ENCODE results near the gene TCEA3. TPM values are rescaled to one million over a fixed set of nuclear protein-coding genes. Genes with fewer than 3 reads are reported as not detected.
"Not testable (repeated sequence)": the region's sequence is repeated elsewhere in the genome, so short reads cannot be mapped to it uniquely, and the experiment has no call there.

TCEA3 gene
- total and polyA plus RNA-seq, 11 donors, result 21.5 to 87.3 (median 55.9) TPM

DNA sequence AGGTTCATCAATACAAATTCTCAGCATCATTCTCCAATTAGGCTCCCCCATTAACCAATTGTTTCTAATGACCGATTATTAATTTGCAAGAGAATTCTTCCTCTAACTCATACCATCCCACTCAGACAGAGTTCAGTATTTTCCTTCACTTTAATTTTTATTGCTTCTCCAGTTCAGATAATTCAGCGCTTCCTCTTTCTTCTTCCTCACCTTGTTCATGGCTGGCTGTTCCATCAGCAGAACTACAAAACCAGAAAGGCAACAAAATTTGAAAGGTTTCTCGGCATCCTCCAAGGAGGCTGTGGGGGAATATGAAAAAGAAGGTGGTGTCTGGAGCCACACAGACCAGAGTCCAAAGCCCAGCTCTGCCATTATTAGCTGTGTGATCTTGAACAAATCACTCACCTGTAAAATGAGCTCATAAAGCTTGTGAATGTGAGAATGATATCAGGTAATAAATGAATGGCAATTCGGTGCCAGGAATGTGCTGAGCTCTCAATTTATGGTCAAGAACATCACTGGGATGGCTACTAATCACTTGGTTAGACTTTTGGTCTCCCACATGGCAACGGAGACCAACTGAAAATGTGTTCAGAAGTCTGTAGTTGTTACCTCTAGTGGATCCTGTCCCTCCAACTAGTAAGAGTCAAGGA, 43.2 kb downstream of the TCEA3 start:
- no peak overlapping the region for H3K4me3 ChIP-seq
- H3K36me3 ChIP-seq, result peaks cover 0 to 27% (median 0%) of the 10 kb centered on the region in 9 donors
- peaks cover 0 to 48% (median 16%) of the 10 kb centered on the region in 12 donors for H3K4me1 ChIP-seq
- no peak for TF ChIP-seq CTCF (IDR thresholded peaks at IDR 0.05)
- TF ChIP-seq POLR2A (IDR thresholded peaks at IDR 0.05), result no peak
- no peak overlapping the region for H3K27ac ChIP-seq
- 91 to 97% (median 93%) methylated on average over 5 of the region's 5 CpGs for WGBS, 4 donors
- intact Hi-C loops (cut with DNase I), result no loop called here
- DNase-seq, result no peak
- H3K9me3 ChIP-seq, result no peaks in the 10 kb centered on the region
- ATAC-seq, result no peak
- no peaks in the 10 kb centered on the region for H3K27me3 ChIP-seq

DNA sequence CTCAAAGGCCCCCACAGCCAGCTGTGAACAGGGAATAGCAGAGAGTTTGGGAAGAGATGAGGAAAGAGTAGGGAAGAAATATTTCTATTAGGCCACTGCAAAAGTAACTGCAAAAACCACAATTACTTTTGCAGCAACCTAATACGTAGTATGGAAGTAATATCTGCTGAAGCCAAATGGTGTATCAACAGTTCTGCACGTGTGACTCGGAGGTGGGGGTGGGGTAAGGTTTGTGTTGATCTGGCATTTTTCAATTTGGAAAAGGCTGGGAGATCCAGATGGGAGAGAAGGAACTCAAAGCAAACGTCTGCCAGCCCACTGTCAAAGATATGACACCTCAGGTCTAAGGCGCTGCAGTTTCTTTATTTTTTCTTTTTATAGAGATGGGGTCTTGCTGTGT, 43.8 kb downstream of the TCEA3 start:
- peaks cover 0 to 23% (median 0%) of the 10 kb centered on the region in 9 donors for H3K36me3 ChIP-seq
- no peak overlapping the region for H3K4me3 ChIP-seq
- intact Hi-C loops (cut with DNase I), result no loop called here

DNA sequence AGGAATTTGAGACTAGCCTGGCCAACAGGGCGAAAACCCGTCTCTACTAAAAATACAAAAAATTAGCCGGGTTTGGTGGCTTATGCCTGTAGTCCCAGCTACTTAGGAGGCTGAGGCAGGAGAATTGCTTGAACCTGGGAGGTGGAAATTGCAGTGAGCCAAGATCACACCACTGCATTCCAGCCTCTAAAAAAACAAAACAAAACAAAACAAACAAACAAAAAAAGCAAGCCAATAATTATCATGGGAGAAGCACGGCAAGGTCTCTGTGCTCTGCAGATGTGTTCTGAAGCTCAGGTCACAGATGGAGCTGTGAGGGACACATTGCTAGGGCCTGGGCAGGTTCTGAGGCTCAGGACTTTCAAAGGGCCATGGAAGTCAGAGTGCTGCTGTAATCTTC, 44.3 kb downstream of the TCEA3 start:
- H3K27ac ChIP-seq; H3K27me3 ChIP-seq; intact Hi-C loops (cut with DNase I); H3K9me3 ChIP-seq; H3K4me3 ChIP-seq; DNase-seq; ATAC-seq: not testable (repeated sequence)
- 59 to 76% (median 63%) methylated on average over 4 of the region's 4 CpGs for WGBS, 4 donors
- Histone ChIP-seq H3K4me1 (peaks cover 0 to 48% (median 16%) of the 10 kb centered on the region in 12 donors), H3K36me3 (peaks cover 0 to 23% (median 0%) of the 10 kb centered on the region in 9 donors)

More for the DNA sequence above, 43.8 kb downstream of the TCEA3 start:
- Histone ChIP-seq H3K27me3 (no peaks in the 10 kb centered on the region), H3K27ac (no peak overlapping the region), H3K4me1 (peaks cover 0 to 48% (median 16%) of the 10 kb centered on the region in 12 donors), H3K9me3 (no peaks in the 10 kb centered on the region)
- TF ChIP-seq POLR2A (IDR thresholded peaks at IDR 0.05) (no peak), CTCF (IDR thresholded peaks at IDR 0.05) (no peak)
- 56 to 61% (median 59%) methylated on average over 5 of the region's 5 CpGs for WGBS, 4 donors
- ATAC-seq, result no peak
- no peak for DNase-seq

GRCh38 chr1:23376890-23377811, 47.4 kb downstream of the TCEA3 start:
- H3K4me1 ChIP-seq, result peaks cover 0 to 36% (median 14%) of the 10 kb centered on the region in 12 donors
- ATAC-seq (peak; percentile 39 to 85 (median 80)), DNase-seq (peak in 4 of 5 donors; percentile 36 to 71 (median 60))
- intact Hi-C loops (cut with DNase I), result no loop called here
- 67 to 76% (median 73%) methylated on average over 19 of the region's 19 CpGs for WGBS, 4 donors
- H3K27ac ChIP-seq, result peak overlapping the region in 11 of 12 donors; percentile 3 to 81 (median 58)
- H3K4me3 ChIP-seq, result no peak overlapping the region
- peaks cover 0 to 11% (median 0%) of the 10 kb centered on the region in 9 donors for H3K36me3 ChIP-seq
- TF ChIP-seq CTCF (IDR thresholded peaks at IDR 0.05) (no peak), POLR2A (IDR thresholded peaks at IDR 0.05) (no peak)
- no peaks in the 10 kb centered on the region for H3K9me3 ChIP-seq
- H3K27me3 ChIP-seq, result no peaks in the 10 kb centered on the region

- DNase-seq; H3K9me3 ChIP-seq; H3K27me3 ChIP-seq; H3K36me3 ChIP-seq; H3K4me3 ChIP-seq; ATAC-seq; intact Hi-C loops (cut with DNase I): not testable (repeated sequence)
- WGBS, 4 donors, result 87 to 96% (median 91%) methylated on average over 12 of the region's 12 CpGs
- Histone ChIP-seq H3K4me1 (peaks cover 15 to 58% (median 38%) of the 10 kb centered on the region in 12 donors), H3K27ac (peak overlapping the region in 1 of 12 donors; percentile 43)
Observed at GRCh38 chr1:23374079-23374735, 50.3 kb downstream of the TCEA3 start.
